ENCODE data around the gene TMTC4.

TMTC4 gene

DNA sequence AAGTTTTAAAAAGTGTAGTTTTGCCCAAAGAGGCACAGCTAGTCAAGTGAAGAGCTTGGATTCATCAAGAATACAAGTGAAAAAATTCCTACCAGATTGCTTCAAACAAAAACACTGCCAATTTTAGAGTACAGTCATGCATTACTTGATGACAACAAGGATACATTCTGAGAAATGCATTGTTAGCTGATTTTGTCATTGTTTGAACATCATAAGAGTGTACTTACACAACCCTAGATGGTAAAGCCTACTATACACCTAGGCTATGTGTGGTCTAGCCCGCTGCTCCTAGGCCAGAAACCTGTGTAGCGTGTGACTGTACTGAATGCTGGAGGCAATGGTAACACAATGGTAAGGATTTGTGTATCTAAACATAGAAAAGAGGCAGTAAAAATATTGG lies 41.1 kb downstream of the TMTC4 start:
- H3K4ac ChIP-seq (ENCODE audit: low read depth, low read length) = no peak overlapping the region
- no peaks in the 10 kb centered on the region for H3K9me3 ChIP-seq (ENCODE audit: insufficient read depth, low read depth, low read length)
- H3K23ac ChIP-seq (ENCODE audit: low read length) = no peak overlapping the region
- H3K9ac ChIP-seq (ENCODE audit: low read length) = no peak overlapping the region
- no peak overlapping the region for H2AK5ac ChIP-seq (ENCODE audit: low read length)
- no peak overlapping the region for H3K27ac ChIP-seq (ENCODE audit: low read depth, low read length)
- H3K4me3 ChIP-seq (ENCODE audit: low read depth, low read length) = no peak overlapping the region
- no peaks in the 10 kb centered on the region for H3K79me2 ChIP-seq (ENCODE audit: control insufficient read depth, insufficient read depth, low read length, poor library complexity)
- no peak overlapping the region for H2BK120ac ChIP-seq (ENCODE audit: insufficient read depth, low read length, poor library complexity)
- no CpG with 5 or more reads among the region's 2 CpGs for WGBS (ENCODE audit: extremely low coverage, insufficient coverage, insufficient read length)
- H3K4me2 ChIP-seq (ENCODE audit: low read length) = no peak overlapping the region
- H4K91ac ChIP-seq (ENCODE audit: low read depth, low read length) = no peak overlapping the region
- H3K27me3 ChIP-seq (ENCODE audit: insufficient read depth, low read length) = no peaks in the 10 kb centered on the region
- H3K18ac ChIP-seq (ENCODE audit: low read length) = no peak overlapping the region
- no peak overlapping the region for H2AFZ ChIP-seq (ENCODE audit: insufficient read depth, low read length, poor library complexity)
- no peaks in the 10 kb centered on the region for H3K79me1 ChIP-seq (ENCODE audit: low read length)
- peaks cover 0 to 3% of the 10 kb centered on the region in 2 experiments for H3K4me1 ChIP-seq (ENCODE audit: control insufficient read depth in 1 of 2, insufficient read depth in 2 of 2, low read length in 2 of 2)
- H4K8ac ChIP-seq (ENCODE audit: low read depth, low read length) = no peak overlapping the region
- no peak overlapping the region for H4K12ac ChIP-seq (ENCODE audit: low read depth, low read length)
- H2BK5ac ChIP-seq (ENCODE audit: low read depth, low read length, poor library complexity) = no peak overlapping the region
- peak; percentile 50 to 73 for DNase-seq
- H3K36me3 ChIP-seq (ENCODE audit: control insufficient read depth in 1 of 2, insufficient read depth in 2 of 2, low read length in 2 of 2) = peaks cover 26 to 29% of the 10 kb centered on the region in 2 experiments
- no peak overlapping the region for H3K14ac ChIP-seq (ENCODE audit: low read length)
- H2BK12ac ChIP-seq (ENCODE audit: low read length) = no peak overlapping the region

DNA sequence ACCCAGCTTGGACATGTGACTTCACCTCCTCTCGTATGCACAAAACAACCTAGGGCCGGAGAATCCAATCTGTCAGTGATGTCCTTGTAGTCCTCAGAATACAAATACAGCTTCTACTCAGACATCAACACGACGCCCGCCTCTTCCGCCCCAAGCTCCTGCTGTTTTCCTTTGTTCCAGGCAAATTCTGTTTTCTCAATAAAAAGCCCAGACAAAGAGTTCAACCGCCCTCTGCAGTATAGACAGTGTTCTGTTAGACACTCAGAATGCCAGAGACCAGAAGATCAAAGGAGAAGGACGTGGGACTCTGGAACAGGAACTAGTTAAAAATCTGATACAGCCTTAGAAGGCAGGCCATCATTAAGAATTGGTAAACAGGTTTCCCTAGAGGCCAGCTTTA lies 44.0 kb downstream of the TMTC4 start:
- no peak overlapping the region for H2AK5ac ChIP-seq (ENCODE audit: low read length)
- H3K4me3 ChIP-seq (ENCODE audit: low read depth, low read length) = no peak overlapping the region
- H3K27me3 ChIP-seq (ENCODE audit: insufficient read depth, low read length) = no peaks in the 10 kb centered on the region
- H2AFZ ChIP-seq (ENCODE audit: insufficient read depth, low read length, poor library complexity) = no peak overlapping the region
- no peaks in the 10 kb centered on the region for H3K79me2 ChIP-seq (ENCODE audit: control insufficient read depth, insufficient read depth, low read length, poor library complexity)
- H3K9ac ChIP-seq (ENCODE audit: low read length) = no peak overlapping the region
- H4K8ac ChIP-seq (ENCODE audit: low read depth, low read length) = no peak overlapping the region
- no peak overlapping the region for H4K91ac ChIP-seq (ENCODE audit: low read depth, low read length)
- no peak overlapping the region for H3K23ac ChIP-seq (ENCODE audit: low read length)
- no peak overlapping the region for H3K4ac ChIP-seq (ENCODE audit: low read depth, low read length)
- H2BK120ac ChIP-seq (ENCODE audit: insufficient read depth, low read length, poor library complexity) = no peak overlapping the region
- H2BK5ac ChIP-seq (ENCODE audit: low read depth, low read length, poor library complexity) = no peak overlapping the region
- H3K27ac ChIP-seq (ENCODE audit: low read depth, low read length) = peak overlapping the region; percentile 32
- H3K36me3 ChIP-seq (ENCODE audit: control insufficient read depth in 1 of 2, insufficient read depth in 2 of 2, low read length in 2 of 2) = peaks cover 20 to 27% of the 10 kb centered on the region in 2 experiments
- peaks cover 0 to 4% of the 10 kb centered on the region in 2 experiments for H3K4me1 ChIP-seq (ENCODE audit: control insufficient read depth in 1 of 2, insufficient read depth in 2 of 2, low read length in 2 of 2)
- H2BK12ac ChIP-seq (ENCODE audit: low read length) = no peak overlapping the region
- H4K12ac ChIP-seq (ENCODE audit: low read depth, low read length) = no peak overlapping the region
- H3K4me2 ChIP-seq (ENCODE audit: low read length) = no peak overlapping the region
- H3K18ac ChIP-seq (ENCODE audit: low read length) = no peak overlapping the region
- H3K14ac ChIP-seq (ENCODE audit: low read length) = no peak overlapping the region
- H3K9me3 ChIP-seq (ENCODE audit: insufficient read depth, low read depth, low read length) = peaks cover 1% of the 10 kb centered on the region
- H3K79me1 ChIP-seq (ENCODE audit: low read length) = peaks cover 3% of the 10 kb centered on the region
- WGBS (ENCODE audit: extremely low coverage, insufficient coverage, insufficient read length) = no CpG with 5 or more reads among the region's 8 CpGs
- no peak for DNase-seq

DNA sequence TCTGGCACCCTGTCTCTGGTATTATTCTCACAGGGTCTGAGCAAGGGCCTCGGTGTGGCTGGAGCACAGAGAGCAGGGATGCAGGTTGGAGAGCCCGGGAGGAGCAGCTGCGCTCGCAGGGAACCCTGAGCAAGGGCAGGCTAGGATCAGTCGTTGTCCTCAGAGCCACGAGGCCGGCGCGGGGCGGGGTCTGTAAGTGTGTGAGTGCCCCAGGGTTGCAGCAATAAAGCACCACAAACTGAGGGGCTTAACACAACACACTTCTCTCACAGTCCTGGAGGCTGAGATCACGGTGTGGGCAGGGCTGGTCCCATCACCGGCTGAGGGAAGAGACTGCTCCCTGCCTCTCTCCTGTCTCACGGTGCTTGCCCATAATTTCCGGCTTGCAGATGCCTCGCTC lies 47.5 kb downstream of the TMTC4 start:
- H3K4me1 ChIP-seq (ENCODE audit: control insufficient read depth in 1 of 2, insufficient read depth in 2 of 2, low read length in 2 of 2) = peaks cover 0 to 4% of the 10 kb centered on the region in 2 experiments

GRCh38 chr13:100625447-100625846 lies 49.1 kb downstream of the TMTC4 start:
- no peak overlapping the region for H2AFZ ChIP-seq (ENCODE audit: insufficient read depth, low read length, poor library complexity)
- H3K27me3 ChIP-seq (ENCODE audit: insufficient read depth, low read length) = no peaks in the 10 kb centered on the region
- no peak overlapping the region for H3K4me2 ChIP-seq (ENCODE audit: low read length)
- peaks cover 18 to 23% of the 10 kb centered on the region in 2 experiments for H3K36me3 ChIP-seq (ENCODE audit: control insufficient read depth in 1 of 2, insufficient read depth in 2 of 2, low read length in 2 of 2)
- H2BK5ac ChIP-seq (ENCODE audit: low read depth, low read length, poor library complexity) = no peak overlapping the region
- H2AK5ac ChIP-seq (ENCODE audit: low read length) = no peak overlapping the region
- H3K79me2 ChIP-seq (ENCODE audit: control insufficient read depth, insufficient read depth, low read length, poor library complexity) = no peaks in the 10 kb centered on the region
- H4K91ac ChIP-seq (ENCODE audit: low read depth, low read length) = no peak overlapping the region
- peaks cover 1% of the 10 kb centered on the region for H3K9me3 ChIP-seq (ENCODE audit: insufficient read depth, low read depth, low read length)
- peaks cover 3% of the 10 kb centered on the region for H3K79me1 ChIP-seq (ENCODE audit: low read length)
- no peak overlapping the region for H3K4me3 ChIP-seq (ENCODE audit: low read depth, low read length)
- no peak overlapping the region for H2BK120ac ChIP-seq (ENCODE audit: insufficient read depth, low read length, poor library complexity)
- peak; percentile 15 to 34 for DNase-seq
- H2BK12ac ChIP-seq (ENCODE audit: low read length) = no peak overlapping the region
- H4K8ac ChIP-seq (ENCODE audit: low read depth, low read length) = no peak overlapping the region
- H3K4ac ChIP-seq (ENCODE audit: low read depth, low read length) = no peak overlapping the region
- H3K27ac ChIP-seq (ENCODE audit: low read depth, low read length) = peak overlapping the region; percentile 61
- H4K12ac ChIP-seq (ENCODE audit: low read depth, low read length) = no peak overlapping the region
- H3K4me1 ChIP-seq (ENCODE audit: control insufficient read depth in 1 of 2, insufficient read depth in 2 of 2, low read length in 2 of 2) = peaks cover 0 to 4% of the 10 kb centered on the region in 2 experiments
- H3K18ac ChIP-seq (ENCODE audit: low read length) = no peak overlapping the region
- no CpG with 5 or more reads among the region's 9 CpGs for WGBS (ENCODE audit: extremely low coverage, insufficient coverage, insufficient read length)
- H3K9ac ChIP-seq (ENCODE audit: low read length) = no peak overlapping the region
- H3K23ac ChIP-seq (ENCODE audit: low read length) = no peak overlapping the region
- no peak overlapping the region for H3K14ac ChIP-seq (ENCODE audit: low read length)

More for the DNA sequence above, 47.5 kb downstream of the TMTC4 start:
- no peak for DNase-seq
- H2BK120ac ChIP-seq (ENCODE audit: insufficient read depth, low read length, poor library complexity) = peak overlapping the region; percentile 45
- H4K8ac ChIP-seq (ENCODE audit: low read depth, low read length) = peak overlapping the region; percentile 20
- peaks cover 1% of the 10 kb centered on the region for H3K9me3 ChIP-seq (ENCODE audit: insufficient read depth, low read depth, low read length)
- H3K27ac ChIP-seq (ENCODE audit: low read depth, low read length) = peak overlapping the region; percentile 77
- H3K79me1 ChIP-seq (ENCODE audit: low read length) = peaks cover 3% of the 10 kb centered on the region
- no peak overlapping the region for H4K12ac ChIP-seq (ENCODE audit: low read depth, low read length)
- no peak overlapping the region for H2AFZ ChIP-seq (ENCODE audit: insufficient read depth, low read length, poor library complexity)
- H3K9ac ChIP-seq (ENCODE audit: low read length) = no peak overlapping the region
- H2BK5ac ChIP-seq (ENCODE audit: low read depth, low read length, poor library complexity) = no peak overlapping the region
- H3K36me3 ChIP-seq (ENCODE audit: control insufficient read depth in 1 of 2, insufficient read depth in 2 of 2, low read length in 2 of 2) = peaks cover 18 to 21% of the 10 kb centered on the region in 2 experiments
- no peak overlapping the region for H3K4ac ChIP-seq (ENCODE audit: low read depth, low read length)
- peak overlapping the region; percentile 58 for H4K91ac ChIP-seq (ENCODE audit: low read depth, low read length)
- no CpG with 5 or more reads among the region's 15 CpGs for WGBS (ENCODE audit: extremely low coverage, insufficient coverage, insufficient read length)
- peak overlapping the region; percentile 56 for H2BK12ac ChIP-seq (ENCODE audit: low read length)
- no peaks in the 10 kb centered on the region for H3K27me3 ChIP-seq (ENCODE audit: insufficient read depth, low read length)
- H3K23ac ChIP-seq (ENCODE audit: low read length) = no peak overlapping the region
- H3K4me2 ChIP-seq (ENCODE audit: low read length) = no peak overlapping the region
- H3K4me3 ChIP-seq (ENCODE audit: low read depth, low read length) = no peak overlapping the region
- H2AK5ac ChIP-seq (ENCODE audit: low read length) = no peak overlapping the region
- H3K14ac ChIP-seq (ENCODE audit: low read length) = no peak overlapping the region
- no peaks in the 10 kb centered on the region for H3K79me2 ChIP-seq (ENCODE audit: control insufficient read depth, insufficient read depth, low read length, poor library complexity)
- peak overlapping the region; percentile 47 for H3K18ac ChIP-seq (ENCODE audit: low read length)
